ENCODE measurements around the gene KRT6C.

KRT6C gene

GRCh38 chr12:52434760-52435530, 38.7 kb downstream of the KRT6C start:
- TF ChIP-seq CTCF (IDR thresholded peaks at IDR 0.05; ENCODE audit: insufficient read depth, low read depth, low read length, missing control alignments), result no peak
- no peak overlapping the region for H3K4me3 ChIP-seq (ENCODE audit: low read depth, low read length)
- no peak for DNase-seq (ENCODE audit: low read depth)

GRCh38 chr12:52434081-52434733, 39.4 kb downstream of the KRT6C start, which contains the start of gene KRT75:
Gene KRT75, minus strand, starts transcription at chr12:52434371. Its CDS starts 67 bp downstream, at chr12:52434304.
- TF ChIP-seq CTCF (IDR thresholded peaks at IDR 0.05; ENCODE audit: insufficient read depth, low read depth, low read length, missing control alignments), result no peak
- H3K4me3 ChIP-seq (ENCODE audit: low read depth, low read length), result no peak within 1 kb of the TSS
- DNase-seq (ENCODE audit: low read depth), result no peak

- H3K4me3 ChIP-seq (ENCODE audit: low read depth, low read length), result no peak overlapping the region
- no peak for TF ChIP-seq CTCF (IDR thresholded peaks at IDR 0.05; ENCODE audit: insufficient read depth, low read depth, low read length, missing control alignments)
- DNase-seq (ENCODE audit: low read depth), result no peak
These were observed 40.0 kb downstream of the KRT6C start for GRCh38 chr12:52433501-52434080.

- no peak for TF ChIP-seq CTCF (IDR thresholded peaks at IDR 0.05; ENCODE audit: insufficient read depth, low read depth, low read length, missing control alignments)
These were observed 40.9 kb downstream of the KRT6C start for GRCh38 chr12:52432559-52433207.

GRCh38 chr12:52428121-52428520, 45.5 kb downstream of the KRT6C start:
- TF ChIP-seq CTCF (IDR thresholded peaks at IDR 0.05; ENCODE audit: insufficient read depth, low read depth, low read length, missing control alignments), result no peak
- DNase-seq (ENCODE audit: low read depth), result no peak
- no peak overlapping the region for H3K4me3 ChIP-seq (ENCODE audit: low read depth, low read length)

More at GRCh38 chr12:52432559-52433207, 40.9 kb downstream of the KRT6C start:
- no peak for DNase-seq (ENCODE audit: low read depth)
- H3K4me3 ChIP-seq (ENCODE audit: low read depth, low read length), result no peak overlapping the region

GRCh38 chr12:52427083-52427482, 46.5 kb downstream of the KRT6C start:
- no peak for DNase-seq (ENCODE audit: low read depth)
- H3K4me3 ChIP-seq (ENCODE audit: low read depth, low read length), result no peak overlapping the region
- TF ChIP-seq CTCF (IDR thresholded peaks at IDR 0.05; ENCODE audit: insufficient read depth, low read depth, low read length, missing control alignments), result no peak
